Effector CD8-positive, alpha-beta T cell (primary cell): ENCODE results near the gene PRR36.

Experiments
- DNase-seq: peaks from one replicate; lab custom pipeline; 2025; lab: John Stamatoyannopoulos, UW

PRR36 gene

DNA sequence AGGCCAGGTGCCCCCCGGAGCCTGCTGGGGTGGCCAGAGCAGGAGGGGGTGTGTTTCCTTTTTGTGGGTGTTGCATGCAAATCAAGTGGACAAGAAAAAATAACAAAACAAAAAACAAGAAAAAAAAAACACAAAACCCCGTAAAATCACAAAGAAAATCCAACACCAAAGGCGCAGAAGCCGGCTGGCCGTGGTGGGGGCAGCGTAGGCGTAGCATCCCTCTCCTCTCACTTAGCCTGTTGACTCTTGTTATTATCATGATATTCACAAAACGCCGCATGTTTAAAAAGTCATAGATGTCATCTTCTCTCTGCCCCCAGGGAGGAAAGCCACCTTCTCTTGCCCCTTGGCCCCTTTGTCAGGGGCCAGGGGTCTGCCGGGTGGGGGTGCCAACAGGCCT is 39.5 kb upstream of the PRR36 start:
- DNase-seq = no peak

DNA sequence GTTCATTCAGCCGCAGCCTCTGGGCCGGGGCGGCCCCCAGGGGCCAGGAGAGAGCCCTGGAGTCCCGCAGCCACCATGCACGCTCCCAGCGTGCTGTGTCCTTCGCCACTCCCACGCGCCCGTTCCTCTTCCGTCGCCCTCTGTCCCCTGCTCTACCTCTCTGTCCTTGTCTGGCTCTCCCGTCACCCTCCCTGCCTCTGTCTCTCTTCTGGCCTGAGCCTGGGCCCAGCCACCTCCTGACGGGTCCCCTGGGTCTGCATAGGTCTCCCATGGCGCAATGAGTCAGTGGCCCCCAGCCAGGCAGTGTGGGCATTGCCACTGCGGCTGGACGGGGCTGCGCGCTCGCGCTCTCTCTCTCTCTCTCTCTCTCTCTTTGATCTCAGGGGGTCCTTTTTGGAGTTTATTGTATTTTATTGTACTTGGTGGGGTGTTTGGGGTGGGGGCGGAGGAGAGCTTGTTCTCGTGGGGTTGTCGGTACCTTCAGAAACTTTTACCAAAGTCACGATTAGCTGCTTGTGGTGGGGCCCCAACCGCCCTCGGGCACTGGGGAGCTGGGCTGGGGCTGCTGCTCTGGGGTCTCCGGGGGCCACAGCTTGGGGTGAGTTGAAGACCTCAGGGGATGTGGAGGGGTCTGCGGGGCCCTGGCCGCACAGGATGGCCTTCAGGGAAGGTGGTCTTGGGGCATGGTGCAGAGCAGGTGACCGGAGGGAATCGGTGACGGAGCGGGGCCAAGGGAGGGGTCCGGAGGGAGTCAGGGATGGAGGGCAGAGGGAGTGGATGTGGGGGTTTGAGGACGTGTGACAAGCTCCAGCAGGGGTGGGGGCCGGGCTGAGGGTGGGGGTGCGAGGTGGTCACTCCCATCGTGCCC is 38.7 kb upstream of the PRR36 start:
- DNase-seq = no peak

DNA sequence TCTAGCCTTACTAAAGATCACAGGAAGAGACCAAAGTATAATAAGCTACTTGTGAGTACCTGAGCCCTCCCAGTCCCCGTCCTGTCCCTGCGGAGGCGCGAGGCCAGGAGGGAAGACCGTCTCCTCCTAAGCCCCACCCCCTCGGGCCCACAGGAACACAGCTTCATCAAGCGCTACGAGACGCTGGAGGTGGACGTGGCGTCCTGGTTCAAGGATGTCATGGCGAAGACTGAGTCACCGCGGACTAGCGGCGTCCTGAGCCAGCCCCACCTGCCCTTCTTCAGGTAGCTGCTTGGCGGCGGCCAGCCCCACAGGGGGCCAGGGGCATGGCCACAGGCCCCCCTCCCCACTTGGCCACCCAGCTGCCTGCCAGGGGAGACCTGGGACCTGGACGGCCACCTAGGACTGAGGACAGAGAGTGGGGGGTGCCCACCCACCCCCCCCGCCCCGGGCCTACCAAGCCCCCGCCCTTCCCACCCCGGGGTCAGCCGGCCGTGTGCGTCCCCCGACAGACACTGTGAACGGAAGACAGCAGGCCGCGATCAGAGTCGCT is 38.0 kb upstream of the PRR36 start:
- no peak for DNase-seq

DNA sequence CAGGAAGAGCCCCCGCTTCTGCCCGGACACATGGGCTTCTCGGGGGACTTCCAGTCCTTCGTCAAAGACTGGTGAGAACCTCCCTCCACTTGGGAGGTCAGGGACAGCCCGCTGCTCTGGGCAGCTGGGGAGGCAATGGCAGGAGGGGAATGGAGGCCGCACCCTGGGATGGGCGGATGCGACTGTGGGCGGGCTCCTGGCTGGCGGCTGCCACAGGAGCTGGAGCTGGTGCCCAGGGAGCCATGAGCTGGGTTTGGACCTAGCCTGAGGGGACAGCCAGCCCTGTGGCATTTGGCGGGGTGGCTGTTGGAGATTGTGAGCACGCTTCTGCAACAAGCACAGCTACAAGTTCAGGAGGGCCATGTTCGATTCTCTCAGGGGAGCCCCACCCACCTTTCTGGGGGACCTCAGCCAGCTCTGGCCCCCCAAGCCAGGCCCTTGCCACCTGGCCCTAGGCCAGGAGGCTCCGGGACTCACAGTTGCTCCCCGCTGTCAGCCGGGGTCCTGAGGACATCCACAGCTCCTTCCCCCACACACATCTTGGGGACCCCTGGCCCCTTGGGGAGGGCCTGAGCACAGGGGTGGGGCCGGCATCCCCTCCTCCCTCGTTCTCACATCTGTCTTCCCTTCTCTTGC is 37.4 kb upstream of the PRR36 start:
- DNase-seq = no peak

DNA sequence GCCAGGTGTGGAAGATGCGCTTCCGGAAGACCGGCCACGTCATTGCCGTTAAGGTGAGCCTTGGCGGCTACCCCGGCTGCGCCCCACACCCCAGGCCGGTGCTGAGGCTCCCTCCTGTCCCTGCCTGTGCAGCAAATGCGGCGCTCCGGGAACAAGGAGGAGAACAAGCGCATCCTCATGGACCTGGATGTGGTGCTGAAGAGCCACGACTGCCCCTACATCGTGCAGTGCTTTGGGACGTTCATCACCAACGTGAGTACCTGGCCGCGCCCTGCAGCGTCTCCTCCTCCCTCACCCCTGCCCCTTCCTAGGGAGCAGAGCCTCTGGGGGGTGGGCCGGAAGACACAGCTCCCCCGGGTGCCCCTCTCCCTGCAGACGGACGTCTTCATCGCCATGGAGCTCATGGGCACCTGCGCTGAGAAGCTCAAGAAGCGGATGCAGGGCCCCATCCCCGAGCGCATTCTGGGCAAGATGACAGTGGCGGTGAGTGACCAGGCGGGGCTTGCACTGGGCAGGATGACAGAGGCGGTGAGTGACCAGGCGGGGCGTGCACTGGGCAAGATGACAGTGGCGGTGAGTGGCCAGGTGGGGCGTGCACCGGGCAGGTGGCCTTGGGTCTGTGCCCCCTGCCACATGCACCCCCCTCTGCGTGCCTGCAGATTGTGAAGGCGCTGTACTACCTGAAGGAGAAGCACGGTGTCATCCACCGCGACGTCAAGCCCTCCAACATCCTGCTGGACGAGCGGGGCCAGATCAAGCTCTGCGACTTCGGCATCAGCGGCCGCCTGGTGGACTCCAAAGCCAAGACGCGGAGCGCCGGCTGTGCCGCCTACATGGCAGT is 36.4 kb upstream of the PRR36 start:
- no peak for DNase-seq

DNA sequence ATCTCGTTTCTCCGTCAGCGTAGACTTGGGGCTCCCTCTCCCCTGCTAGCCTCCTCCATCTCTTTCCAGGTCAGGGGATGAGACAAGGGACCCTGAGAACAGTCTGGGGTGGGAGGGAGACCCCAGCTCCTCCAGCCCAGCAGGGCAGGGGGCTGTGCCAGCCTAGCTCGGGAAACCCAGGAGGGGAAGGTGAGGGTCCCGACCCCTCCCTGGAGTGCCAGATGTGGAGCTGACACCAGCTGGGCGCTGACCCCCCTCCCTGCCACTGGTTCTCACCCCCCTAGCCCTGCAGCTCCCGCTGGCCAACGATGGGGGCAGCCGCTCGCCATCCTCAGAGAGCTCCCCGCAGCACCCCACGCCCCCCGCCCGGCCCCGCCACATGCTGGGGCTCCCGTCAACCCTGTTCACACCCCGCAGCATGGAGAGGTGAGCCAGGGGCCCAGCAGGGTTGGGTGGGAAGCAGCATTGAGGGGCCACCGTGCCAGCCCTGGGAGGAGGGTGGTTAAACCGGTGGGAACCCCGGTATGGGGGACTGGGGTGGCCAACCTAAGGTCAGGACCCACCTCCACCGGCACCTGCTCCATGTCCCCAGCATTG is 35.4 kb upstream of the PRR36 start:
- no peak for DNase-seq

DNA sequence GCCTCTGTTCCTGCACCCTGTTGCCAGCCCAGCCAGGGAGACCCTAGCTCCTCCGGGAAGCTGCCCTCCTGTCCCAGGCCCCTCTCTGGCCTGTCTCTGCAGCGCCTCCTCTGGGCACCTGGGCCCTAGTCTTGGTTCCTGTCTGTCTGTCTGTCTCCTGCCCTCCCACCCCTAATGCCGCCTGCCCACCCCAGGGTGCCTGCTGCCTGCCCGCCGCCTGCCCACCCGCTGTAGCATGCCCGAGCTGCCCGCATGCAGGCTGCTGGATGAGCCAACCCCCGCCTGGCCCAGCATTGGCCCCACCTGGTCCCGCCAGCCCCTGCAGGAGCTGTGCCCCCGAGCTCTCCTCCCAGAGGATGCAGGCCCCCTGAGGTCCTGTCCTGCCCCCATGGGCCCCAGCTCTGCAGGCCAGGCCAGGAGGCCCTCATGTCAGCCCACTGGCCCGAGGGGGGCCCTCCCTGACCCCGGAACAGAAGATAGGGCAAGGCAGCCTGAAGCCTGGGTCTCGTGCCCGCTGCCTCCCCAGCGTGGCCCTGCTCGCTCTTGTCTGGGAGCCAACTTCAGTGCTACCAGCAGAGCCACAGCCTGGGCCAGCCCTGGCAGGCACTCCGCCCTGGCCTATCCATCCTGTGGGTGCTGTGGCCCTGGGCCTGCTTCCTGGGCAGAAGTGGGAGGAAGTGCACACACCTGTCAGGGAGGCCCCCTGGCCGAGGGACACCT is 34.7 kb upstream of the PRR36 start:
- DNase-seq = no peak

DNA sequence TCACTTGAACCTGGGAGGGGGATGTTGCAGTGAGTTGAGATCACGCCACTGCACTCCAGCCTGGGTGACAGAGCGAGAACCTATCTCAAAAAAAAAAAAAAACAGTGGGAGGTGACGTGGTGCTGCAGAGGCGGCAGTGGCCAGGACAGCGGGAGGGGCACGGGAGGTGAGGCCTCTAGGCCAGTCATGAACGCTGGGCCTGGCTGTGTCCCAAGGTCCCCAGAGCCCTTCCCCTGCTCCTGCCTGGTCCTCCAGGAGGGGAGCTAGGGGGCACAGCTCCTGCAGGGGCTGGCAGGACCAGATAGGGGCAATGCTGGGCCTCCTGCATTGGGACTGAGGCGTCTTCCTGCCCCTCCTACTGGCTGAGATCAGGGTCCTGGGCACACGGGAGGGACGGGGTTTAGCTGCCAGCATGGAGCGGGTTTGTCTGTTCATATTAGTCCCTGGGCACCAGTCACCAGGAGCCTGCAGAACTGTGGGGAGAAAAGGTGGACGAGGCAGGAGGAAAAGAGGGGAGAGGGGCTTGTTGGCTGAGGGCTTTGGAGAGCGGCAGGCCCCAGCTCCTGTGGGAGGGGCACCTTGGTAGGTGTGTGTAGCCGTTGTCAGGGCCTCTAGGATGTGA is 34.0 kb upstream of the PRR36 start:
- DNase-seq = no peak

DNA sequence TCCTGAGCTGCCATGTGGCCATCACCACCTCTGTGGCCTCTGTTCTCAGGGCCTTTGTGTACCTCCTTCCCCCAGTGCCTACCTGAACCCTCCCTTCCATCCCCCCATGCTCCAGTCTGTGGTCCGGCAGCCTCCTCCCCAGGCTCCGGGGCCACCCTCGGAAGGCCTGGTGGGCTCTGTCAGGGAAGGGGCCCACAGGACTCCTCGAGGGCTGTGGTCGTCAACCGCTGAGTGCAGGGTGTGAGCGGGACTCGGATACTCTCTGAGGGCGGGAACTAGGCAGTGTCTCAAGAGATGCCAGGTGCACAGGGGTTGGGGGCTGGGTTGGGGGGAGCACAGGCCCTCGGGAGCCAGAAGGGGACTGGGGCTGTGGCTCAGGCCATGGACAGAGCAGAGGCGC is 33.4 kb upstream of the PRR36 start:
- DNase-seq = no peak

DNA sequence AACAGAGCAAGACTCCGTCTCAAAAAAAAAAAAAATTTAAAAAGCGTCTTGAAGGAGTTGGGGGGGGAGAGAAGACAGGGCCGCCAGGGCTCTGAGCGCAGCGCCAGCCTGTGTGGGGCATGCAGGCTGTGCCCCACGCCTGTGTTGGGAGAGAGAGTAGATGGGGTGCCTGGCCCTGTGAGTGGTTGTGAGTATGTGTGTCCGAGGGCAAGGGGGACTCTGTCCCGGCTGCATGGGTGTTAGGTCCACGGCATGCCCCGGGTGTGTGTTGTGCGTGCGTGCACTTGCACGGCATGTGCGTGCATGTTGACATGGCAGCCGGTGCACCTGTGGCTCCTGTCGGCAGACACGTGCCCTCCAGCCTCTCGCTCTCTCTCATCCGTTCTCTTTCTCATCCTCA is 32.9 kb upstream of the PRR36 start:
- no peak for DNase-seq

DNA sequence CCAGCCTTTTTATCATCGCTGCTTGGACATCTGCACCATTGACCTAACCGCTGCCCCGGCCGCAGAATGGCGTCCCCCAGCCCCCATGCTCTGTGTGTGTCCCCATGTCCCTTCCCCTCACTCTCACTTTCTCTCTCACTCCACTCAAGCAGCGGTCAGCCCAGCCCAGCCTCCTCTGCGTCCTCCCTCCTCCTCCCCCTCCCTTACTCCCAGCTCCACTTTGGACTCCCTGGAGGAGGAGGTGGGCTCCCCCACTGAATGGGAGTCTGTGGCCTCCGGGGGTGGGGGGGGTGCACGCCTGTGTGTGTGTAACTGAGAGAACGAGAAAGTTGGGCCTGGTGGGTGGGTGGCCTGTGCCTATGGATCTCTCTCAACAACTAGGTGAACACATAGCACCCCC is 31.7 kb upstream of the PRR36 start:
- DNase-seq = no peak

DNA sequence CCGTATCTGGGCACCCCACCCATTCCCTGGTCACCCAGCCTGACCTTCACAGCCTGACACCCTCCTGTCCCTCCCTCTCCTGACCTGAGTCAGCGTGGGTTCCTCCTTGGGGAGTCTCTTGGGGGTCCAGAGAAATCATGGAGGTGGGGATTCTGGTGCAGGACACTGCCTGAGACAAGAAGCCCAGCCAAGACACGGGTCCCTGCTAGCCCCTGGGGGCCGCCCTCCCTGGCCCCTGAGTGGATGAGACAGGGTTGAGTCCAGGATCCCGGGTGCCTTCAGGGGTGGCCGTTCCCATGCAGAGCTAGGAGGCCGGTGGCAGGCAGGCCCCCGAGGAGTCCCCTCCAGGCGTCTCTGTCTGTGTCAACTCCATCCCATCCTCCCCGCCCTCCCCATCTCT is 31.1 kb upstream of the PRR36 start:
- DNase-seq = no peak

DNA sequence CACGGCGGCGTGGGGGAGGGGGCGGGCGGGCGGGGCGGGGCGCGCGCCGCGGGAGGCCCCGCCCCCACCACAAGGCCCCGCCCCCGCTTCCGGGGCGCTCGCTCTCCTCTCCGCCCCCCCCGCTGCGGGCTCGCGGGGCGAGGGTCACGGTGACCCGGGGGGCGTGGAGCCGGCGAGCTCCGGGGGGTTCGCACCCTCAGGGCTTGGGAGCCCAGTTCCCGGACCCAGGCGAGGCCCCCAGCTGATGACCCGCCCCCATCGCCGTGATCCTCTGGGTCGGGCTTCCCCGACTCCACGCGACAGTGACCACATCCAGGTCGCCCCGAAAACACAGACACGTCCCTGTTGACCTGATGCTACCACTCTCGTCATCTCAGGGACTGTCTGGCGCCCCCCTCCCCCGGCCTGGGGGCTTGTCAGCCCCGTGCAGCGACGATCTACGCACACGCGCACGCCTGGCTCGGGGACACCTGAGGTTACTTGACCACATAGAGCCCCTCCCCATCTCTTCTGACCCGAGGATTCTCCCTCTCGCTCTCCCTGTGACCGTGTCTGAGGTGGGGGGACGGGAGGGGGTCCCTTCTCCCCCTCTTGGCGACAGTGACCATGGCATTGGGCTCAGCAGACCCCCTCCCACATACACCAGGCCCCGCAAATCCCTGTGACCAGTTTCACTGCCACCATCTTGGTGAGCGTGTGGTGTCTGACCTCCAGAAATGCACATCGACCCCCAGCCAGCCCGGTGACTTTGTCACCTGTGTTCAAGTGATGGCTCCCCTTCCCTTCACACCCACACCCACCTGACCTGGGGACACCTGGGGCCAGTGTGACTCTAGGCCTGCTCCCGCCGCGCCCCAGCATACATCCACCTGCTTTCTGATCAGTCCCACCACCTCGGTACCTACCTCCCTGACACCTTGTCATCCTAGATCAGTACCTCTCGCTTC is 30.2 kb upstream of the PRR36 start:
- DNase-seq = peak; percentile 68

DNA sequence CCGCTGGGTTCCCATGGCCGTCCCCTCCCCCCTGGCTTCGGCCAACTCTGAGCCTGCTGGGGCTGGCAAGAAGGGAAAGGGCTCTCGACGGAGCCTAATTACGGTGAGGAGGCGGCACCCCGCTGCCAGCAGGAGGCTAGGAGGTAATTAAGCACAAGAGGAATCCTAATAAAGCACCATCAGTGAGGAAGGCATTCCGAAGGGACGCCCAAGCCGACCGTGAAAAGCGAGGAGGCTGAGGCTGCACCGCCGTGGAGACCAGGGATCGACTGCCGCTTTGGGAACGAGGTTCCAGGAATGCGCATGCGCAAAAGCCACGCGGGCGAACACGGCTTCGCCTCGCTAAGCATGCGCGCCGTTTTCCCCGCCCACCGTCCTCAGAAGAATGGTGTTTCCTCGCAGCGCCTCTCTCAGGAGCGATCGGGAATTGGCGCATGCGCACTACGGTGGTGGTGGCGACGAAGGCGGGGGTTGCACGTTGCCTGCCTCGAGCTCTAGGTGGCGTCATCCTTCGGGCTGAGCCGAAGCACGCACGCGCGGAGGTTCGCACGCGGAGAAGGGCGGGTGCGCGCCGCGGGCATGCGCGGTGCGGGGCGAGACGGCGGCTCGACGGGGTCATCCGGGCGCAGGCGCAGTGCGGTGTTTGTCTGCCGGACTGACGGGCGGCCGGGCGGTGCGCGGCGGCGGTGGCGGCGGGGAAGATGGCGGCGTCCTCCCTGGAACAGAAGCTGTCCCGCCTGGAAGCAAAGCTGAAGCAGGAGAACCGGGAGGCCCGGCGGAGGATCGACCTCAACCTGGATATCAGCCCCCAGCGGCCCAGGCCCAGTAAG is 29.3 kb upstream of the PRR36 start, which contains the start of gene MAP2K7:
MAP2K7 (plus strand) TSS at position 634 of the 830 bp plus-strand sequence; CDS start at position 702, 68 bp downstream.
- DNase-seq = peak; percentile 100

DNA sequence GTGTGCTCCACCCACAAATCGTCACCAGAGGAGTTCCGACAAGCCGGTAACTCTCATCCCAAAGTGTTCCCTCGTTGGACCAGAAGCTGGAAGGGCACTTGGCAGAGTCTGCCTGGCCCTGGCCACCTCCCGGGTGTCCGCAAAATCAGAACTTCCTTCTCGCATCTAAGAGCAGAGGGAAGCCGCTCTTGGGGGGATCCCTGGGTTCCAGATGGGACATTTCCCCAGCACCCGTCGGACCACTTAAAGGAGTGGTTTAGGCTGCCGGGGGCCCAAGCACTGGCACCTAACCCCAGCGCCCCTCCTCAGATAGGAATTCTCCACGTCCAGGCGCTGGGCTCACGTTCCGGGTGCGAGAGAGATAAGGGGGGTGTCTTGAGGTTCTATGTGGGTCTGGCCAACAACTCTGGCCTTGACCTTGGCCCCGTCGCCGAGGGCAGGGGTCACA is 28.6 kb upstream of the PRR36 start:
- DNase-seq = no peak

DNA sequence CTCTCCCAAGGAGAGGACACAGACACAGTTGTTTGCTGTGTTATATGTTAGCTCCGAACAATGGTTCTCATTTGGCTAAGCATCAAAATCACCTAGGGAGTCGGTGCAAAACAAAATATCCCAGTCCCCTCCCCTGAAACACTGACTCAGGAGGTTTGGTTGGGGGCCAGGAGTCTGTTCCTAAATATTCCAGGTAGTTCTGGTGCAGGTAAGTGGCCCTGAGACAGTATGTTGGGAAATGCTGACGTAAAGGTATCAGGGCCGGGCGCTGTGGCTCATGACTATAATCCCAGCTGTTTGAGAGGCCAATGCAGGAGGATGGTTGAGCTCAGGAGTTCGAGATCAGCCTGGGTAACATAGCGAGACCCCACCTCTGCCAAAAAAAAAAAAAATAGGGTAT is 27.1 kb upstream of the PRR36 start:
- no peak for DNase-seq

DNA sequence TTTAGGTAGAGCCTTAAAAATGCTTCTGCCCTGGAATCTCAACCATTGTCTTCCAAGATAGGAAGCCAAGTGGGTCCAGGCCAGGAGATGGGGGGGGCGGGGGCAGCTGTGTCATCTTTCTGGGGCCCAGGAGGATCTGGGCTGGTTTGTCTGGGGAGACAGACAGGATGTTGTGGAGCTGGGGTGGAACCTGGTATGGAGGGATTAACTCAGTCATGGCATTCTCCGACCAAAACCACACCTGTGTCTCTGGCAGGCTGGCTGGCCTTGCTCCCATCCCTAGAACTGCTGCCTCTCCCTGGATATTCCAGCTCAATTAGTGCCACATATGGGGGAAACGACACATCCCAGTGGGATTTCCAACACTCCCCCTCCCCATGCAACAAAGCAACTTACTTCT is 26.7 kb upstream of the PRR36 start:
- DNase-seq = no peak

DNA sequence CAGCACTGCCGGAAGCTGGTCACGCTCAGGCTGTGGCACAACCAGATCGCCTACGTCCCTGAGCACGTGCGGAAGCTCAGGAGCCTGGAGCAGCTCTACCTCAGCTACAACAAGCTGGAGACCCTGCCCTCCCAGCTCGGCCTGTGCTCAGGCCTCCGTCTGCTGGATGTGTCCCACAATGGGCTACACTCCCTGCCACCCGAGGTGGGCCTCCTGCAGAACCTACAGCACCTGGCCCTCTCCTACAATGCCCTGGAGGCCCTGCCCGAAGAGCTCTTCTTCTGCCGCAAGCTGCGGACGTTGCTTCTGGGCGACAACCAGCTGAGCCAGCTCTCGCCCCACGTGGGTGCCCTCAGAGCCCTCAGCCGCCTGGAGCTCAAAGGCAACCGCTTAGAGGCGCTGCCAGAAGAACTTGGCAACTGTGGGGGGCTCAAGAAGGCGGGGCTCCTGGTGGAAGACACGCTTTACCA is 26.2 kb upstream of the PRR36 start:
- DNase-seq = no peak
